GM18873 (cell line): ENCODE measurements around the gene TRIM62.

Experiments
- ATAC-seq: cut with Tn5 transposase; IDR thresholded peaks from one replicate; pipeline ENCODE4 v1.9.1; 2021; ENCODE audit warnings: mild to moderate bottlenecking, moderate library complexity, moderate number of reproducible peaks; ENCODE audit not compliant: unreplicated experiment, low FRiP score

Gene TRIM62

DNA sequence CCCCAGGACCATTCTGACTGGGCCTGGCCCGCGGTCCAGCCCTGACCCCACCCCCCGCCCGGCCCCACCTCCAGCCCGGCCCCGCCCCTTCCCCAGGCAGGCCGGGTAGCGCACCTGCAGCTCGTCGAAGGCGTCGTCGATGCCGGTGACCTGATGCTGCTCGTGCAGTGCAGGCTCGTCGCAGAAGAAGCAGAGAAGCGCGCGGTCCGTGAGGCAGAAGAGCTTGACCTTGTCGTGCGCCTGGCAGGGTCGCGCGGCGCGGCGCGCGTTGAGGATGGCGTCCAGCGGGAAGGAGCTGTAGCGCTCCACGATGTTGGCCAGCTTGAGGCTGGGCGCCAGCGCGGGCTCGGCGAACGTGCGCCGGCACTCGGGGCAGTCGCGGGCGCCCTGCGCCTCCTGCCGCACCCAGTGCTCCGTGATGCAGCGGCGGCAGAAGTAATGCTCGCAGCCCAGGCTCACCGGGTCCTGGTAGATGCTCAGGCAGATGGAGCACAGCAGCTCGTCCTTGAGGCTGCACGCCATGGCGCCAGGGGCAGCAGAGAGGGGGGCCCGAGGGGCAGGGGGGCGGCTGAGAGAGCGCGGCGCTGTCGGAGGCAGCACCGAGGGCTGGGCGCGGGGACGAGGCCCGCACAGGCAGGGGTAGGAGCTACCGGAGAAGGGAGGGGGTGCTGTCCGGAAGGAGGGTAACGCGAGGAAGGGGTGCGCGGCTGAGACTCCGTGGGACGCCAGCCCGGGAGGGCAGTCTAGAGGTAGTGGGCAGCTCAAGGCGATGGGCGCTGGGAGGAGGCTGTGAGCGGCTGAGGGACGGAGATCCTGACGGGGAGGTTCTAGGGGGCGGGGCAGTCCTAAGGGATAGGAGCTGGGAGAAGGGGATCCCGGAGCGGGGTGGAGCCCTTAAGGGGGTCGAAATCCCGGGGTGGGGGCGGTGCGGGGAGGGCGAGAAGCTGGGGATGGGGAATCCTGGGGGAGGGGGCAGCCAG lies 642 bp downstream of the TRIM62 start:
- ATAC-seq: no peak

DNA sequence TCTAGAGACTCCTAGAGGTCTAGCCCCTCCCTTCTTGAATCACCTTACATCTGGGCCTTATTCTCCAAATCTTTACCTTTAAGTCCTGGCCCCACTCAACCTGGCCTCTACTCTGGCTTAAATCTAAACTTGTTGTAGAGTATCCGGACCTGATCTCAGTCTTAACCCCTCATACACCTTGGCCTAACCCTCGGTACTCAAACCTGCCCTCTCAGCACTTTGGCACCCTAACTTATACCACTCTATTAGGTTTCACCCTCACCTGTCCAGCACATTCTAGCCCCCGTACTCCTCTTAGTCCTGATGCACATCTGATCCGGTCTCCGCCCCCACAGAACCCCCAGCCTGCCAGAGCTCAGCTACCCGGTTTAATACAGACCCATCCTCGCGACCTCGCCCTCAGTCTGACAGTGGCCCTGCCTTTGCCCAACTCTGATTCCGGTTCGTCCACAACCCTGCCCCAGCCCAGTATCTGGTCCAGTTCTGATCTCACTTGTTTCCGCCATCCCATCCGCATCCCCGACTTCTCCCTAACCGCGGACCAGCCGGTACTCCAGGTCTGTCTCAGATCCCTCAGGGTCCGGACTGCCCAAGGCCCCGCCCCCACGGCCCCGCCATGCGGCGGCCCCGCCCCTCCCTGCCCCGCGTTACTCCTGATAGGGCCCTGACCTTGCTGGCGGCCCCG lies 1.5 kb downstream of the TRIM62 start:
- ATAC-seq: no peak

DNA sequence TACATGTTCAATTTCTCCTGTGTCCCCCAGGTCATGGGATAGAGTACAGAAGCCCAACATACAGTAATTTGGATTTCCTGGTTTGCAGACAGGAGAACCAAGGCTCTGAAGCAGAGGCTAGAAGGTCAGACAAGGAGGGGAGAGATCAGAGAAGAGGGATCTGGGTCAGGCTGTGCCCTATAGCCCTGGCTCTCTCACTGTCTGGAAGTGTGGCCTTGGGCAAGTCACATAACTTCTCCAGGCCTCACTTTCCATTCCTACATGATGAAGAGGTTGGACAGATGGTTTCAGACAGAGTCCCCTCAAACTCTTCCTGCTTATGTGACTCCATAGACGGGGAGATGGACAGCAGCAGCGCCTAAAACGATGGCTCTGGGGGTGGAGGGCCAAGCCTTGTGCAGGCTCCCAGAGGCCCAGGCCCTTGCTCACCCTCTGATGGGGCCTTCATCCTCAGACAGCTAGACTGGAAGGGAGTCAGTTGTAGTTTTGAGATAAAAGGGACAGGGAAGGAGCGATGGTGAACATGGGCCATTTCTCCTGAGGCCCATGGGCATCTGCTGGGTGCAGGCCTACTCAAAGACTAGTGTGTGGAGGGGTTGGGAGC lies 2.9 kb downstream of the TRIM62 start:
- ATAC-seq: no peak

DNA sequence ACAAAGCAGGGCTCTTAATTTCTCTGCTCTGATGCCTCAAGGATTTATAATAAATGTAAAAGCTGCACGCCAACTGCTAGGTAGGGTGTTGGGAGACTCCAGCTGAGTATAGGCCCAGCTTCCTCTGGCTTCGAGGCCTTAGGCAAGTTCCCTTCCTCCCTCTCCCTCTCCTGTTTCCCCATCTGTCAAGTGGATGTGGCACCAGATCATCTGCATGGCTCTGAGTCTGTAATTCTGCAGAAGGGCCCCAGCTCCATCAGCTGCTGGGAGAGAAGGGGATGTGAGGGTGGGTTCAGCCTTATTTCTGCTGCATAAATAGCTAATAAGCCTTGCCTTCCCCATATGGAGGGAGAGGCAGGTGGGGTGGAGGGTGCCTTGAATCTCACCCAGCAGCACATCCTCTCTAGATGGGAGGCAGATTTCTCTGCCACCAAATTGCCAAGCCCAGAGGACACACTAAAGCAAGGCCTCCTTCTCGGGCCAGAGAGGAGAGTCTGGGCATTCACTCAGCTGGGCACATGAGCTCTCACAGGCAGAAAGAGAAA lies 3.8 kb downstream of the TRIM62 start:
- no peak for ATAC-seq

DNA sequence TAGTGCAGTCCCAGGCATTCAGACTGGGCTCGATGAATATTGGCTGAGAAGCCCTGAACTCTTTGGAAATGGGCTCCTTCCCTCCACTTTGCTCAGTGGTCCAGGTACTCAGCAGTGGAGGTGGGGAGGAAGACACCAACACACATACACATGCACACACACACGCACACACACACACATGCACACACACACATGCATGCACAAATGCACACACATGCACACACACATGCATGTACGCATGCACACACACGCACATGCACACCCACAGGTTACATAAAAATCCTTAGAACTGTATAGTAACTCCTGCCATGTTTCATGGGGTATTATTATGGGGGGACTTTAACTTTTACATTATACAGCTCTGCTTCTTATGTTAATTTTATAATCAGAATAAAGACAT lies 5.0 kb downstream of the TRIM62 start:
- ATAC-seq: no peak

DNA sequence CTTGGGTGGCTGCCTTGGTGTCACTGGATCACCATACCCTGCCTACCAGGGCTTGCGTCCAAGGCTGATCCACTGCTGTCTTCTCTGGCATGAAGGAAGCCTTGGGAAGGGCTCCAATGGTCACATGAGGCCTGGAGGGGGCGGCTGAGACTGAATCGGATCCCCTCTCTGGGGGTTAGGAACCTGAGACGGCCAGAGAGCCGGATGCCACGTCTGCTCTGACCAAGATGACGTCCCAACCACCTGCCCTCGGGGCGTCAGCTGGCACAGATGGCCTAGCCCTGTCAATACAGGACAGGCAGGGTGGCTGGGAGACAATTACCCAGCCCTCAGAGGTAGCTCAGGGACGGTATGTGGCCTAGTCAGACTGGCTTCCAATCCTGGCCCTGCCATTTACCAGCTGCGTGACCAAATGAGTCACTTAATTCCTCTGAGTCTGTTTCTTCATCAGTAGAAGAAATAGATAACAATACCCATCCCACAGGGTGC lies 5.4 kb downstream of the TRIM62 start:
- ATAC-seq: no peak

DNA sequence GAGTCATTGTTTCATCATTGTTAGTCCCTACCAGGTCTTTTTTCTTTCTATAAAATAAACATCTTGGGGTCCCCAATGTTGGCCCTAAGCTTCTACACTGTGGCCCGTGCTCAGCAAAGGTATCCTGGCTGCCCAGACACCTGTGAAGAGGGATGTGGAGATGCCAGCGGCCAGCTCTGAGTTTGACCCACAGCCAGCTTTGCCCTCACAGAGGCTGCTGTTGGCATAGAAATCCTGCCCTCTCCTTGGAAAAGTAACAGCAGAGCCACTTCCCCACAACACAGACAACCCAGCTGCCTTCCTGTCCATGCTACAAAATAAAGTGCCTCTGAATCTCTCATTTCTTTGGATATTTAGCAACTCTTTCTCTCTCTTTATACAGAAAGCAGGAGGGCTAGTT lies 6.0 kb downstream of the TRIM62 start:
- ATAC-seq: no peak

DNA sequence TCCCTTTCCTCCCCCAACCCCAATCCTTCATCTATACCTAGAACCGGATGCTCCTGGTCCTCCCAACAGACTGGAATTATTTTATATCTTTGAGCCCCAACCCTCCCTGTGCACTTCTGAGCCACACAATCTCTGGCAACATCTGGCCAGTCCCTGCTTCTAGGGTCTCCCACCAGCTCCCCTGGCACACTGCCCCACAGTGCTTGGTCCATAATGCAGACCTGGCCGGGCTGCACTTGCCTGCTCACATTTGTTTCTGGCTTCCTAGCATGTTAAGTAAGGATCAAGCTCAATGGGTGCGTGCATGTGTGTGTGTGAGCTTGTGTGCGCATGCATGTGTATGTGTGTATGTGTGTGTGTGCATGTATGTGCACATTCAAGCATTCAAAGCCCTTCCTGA lies 8.8 kb downstream of the TRIM62 start:
- ATAC-seq: no peak

DNA sequence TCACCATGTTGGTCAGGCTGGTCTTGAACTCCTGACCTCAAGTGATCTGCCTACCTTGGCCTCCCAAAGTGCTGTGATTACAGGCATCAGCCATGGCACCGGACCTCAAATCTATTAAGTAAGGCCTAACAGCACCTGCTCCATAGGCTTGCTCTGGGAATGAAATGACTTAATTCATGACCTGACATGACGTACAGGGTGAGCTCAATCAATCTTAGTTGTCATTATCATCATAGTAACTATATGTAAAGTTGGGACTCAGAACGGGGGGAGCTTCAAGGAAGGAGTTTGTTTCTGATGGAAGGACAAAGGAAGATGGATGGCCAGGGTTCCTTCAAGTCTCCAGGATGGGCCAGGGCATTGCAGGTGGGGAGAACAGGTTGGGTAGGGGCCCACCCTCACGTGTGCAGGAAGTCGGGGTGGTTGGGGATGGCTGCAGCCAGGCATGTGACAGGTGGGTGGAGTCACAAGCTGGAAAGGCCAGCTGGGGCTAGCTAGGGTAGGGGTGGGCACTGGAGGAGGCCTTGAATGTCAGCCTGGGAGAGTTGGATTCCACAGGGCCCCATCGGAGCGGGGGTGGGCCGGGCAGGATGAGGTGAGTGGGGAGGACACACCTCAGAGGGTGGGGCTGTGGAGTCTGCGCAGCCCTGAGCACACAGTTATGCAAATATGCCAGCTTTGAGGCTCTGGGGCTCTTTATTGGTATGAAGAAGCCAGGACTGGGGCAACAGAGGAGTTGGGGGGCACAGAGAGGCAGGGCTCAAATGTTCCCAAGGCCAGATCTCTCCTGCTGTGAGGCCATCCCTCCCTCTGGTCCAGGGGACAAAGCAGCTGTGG lies 9.6 kb downstream of the TRIM62 start:
- ATAC-seq: no peak

DNA sequence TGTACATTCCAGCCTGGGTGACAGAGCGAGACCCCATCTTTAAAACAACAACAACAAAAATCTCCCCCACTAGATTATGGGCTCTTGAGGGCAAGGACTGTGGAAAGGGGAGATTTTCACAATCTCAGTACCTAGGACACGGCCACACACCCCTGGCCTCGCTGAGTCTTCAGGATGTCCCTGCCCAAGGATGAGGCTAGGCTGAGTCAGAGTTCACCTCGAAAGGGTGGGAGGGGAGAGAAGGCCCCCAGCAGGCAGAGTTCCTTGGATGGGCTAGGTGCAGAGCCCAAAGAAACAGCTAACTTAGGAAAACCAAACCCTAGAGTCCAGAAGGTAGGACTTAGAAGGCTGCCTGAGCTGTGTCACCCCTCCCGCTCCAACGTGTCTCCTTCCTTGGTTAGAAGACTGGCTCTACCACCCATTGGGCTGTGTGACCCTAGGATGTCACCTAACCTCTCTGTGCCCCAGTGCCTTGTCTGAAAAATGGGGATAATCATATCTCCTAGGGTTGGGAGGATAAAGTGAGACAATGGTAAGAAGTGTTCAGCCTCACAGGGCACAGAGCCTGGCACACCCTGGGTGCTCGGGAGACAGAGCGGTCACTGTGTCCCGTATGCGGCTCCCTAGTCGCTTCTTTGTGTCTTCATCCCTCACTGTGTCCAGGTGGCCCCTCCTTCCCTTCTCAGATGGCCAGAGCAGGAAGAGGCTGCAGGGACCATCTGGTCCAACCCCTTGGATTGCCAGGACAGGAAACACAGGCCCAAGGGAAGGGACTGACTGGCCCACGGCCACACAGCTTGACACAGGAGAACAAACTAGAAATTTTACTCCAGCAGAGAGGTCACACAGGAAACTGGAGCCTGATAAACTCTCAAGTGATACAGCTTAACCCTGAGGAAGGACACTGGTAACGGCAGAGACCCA lies 11.2 kb downstream of the TRIM62 start:
- no peak for ATAC-seq

GRCh38 chr1:33169290-33170055 lies 12.4 kb downstream of the TRIM62 start:
- no peak for ATAC-seq

- ATAC-seq: no peak
Measured at GRCh38 chr1:33168556-33169289, 13.1 kb downstream of the TRIM62 start.

- ATAC-seq: no peak
Measured at GRCh38 chr1:33167650-33168447, 14.0 kb downstream of the TRIM62 start.

- ATAC-seq: no peak
Measured at GRCh38 chr1:33165809-33166208, 16.0 kb downstream of the TRIM62 start.

DNA sequence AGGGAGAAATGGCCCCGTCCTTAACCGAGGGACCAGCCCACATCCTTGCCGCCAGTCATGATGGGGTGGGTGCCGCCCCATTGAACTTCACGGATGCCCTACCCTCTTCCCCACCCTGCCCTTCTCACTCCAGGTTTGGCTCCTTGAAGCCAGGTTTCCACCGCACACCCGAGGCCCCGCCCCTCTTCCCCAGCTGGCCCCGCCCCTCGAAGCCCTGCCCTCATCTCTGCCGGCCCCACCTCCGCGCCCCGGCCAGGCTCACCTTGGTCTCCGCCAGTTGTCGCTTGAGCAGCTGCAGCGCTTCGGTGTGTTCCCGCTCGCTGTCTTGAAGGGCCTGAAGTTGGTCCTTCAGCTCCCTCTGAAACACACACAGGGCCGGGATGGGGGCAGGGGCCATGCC lies 16.6 kb downstream of the TRIM62 start:
- ATAC-seq: no peak

DNA sequence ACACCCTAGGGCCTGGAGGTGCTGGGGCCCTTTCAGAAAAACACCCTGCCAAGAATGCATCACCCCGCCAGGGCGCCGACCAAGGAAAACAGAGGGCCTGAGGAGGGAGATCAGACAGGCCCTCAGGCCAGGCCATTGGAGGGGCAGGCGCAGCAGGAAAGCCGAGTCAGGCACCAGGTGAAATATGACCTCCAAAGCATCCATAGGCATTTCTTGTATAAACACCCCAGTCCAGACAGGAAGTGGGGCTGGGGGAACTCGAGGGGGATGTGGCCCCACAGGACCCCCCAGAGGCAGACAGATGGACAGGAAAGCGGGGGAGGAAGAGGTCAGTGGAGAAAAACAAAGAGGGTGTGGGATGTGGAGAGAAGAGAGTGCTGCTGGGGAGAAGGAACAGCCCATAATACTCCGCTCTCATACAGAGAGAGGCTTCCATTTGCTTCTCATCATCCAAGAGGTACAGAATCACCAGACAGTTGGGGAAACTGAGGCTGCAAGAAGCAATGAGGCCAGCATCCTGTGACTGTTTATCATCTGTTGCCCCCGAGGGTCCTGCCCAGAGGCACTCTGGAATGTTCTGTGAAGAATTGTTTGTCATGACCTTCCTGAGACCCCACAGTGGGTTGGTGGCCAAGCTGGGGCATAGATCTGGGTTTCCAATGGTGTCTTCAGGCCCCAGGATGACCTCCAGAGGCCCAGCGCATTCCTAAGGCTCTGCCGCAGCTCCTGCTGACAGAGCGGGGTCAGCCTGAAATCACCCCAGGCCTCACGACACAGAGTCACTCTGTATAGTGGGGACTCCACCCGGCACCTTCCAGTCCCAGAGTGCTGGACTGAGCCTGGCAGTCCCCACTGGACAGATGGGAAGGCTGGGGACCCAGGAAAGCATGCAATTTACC lies 18.0 kb downstream of the TRIM62 start:
- ATAC-seq: no peak
